ENCODE data around the gene RANBP17. TPM values are rescaled to one million over a fixed set of nuclear protein-coding genes. Genes with fewer than 3 reads are reported as not detected.

Gene RANBP17
- polyA plus RNA-seq, 1 donor from 2014 or later, result not detected

- Mint-ChIP-seq H3K4me1 (peaks cover 9 to 11% (median 10%) of the 10 kb centered on the region in 3 donors), H3K4me3 (peak overlapping the region in 2 of 4 donors; percentile 12 to 74), H3K36me3 (peaks cover 1% of the 10 kb centered on the region), H3K9me3 (peaks cover 0 to 7% (median 2%) of the 10 kb centered on the region in 3 donors), H3K27ac (peak overlapping the region; percentile 53 to 94 (median 82)), H3K27me3 (peaks cover 57% of the 10 kb centered on the region)
Observed at GRCh38 chr5:171313481-171314206, 451.8 kb downstream of the RANBP17 start.

- Mint-ChIP-seq H3K4me3 (no peak overlapping the region), H3K4me1 (peaks cover 9 to 10% (median 9%) of the 10 kb centered on the region in 3 donors), H3K27me3 (peaks cover 63% of the 10 kb centered on the region), H3K27ac (peak overlapping the region in 1 of 3 donors; percentile 64), H3K9me3 (peaks cover 0 to 9% (median 2%) of the 10 kb centered on the region in 3 donors), H3K36me3 (peaks cover 1% of the 10 kb centered on the region)
Observed at GRCh38 chr5:171314728-171315385, 453.0 kb downstream of the RANBP17 start.

- Mint-ChIP-seq H3K36me3 (peaks cover 1% of the 10 kb centered on the region), H3K4me3 (no peak overlapping the region), H3K27me3 (peaks cover 68% of the 10 kb centered on the region), H3K4me1 (peaks cover 9 to 10% (median 9%) of the 10 kb centered on the region in 3 donors), H3K27ac (peak overlapping the region in 1 of 3 donors; percentile 47), H3K9me3 (peaks cover 0 to 9% (median 2%) of the 10 kb centered on the region in 3 donors)
Observed at GRCh38 chr5:171315386-171315891, 453.6 kb downstream of the RANBP17 start.

GRCh38 chr5:171315925-171316257 is 454.1 kb downstream of the RANBP17 start:
- Mint-ChIP-seq H3K36me3 (peaks cover 1% of the 10 kb centered on the region), H3K9me3 (peaks cover 0 to 9% (median 2%) of the 10 kb centered on the region in 3 donors), H3K27ac (peak overlapping the region in 1 of 3 donors; percentile 47), H3K4me3 (peak overlapping the region in 1 of 4 donors; percentile 76), H3K27me3 (peaks cover 63% of the 10 kb centered on the region), H3K4me1 (peaks cover 9 to 10% (median 9%) of the 10 kb centered on the region in 3 donors)

- Mint-ChIP-seq H3K9me3 (peaks cover 0 to 9% (median 2%) of the 10 kb centered on the region in 3 donors), H3K36me3 (peaks cover 1% of the 10 kb centered on the region), H3K4me1 (peaks cover 9 to 10% (median 9%) of the 10 kb centered on the region in 3 donors), H3K27me3 (peaks cover 64% of the 10 kb centered on the region), H3K27ac (no peak overlapping the region), H3K4me3 (peak overlapping the region in 1 of 4 donors; percentile 76)
Observed at GRCh38 chr5:171316258-171317121, 454.7 kb downstream of the RANBP17 start.

- Mint-ChIP-seq H3K36me3 (peaks cover 1% of the 10 kb centered on the region), H3K4me3 (peak overlapping the region in 1 of 4 donors; percentile 5), H3K27me3 (peaks cover 69% of the 10 kb centered on the region), H3K9me3 (peaks cover 0 to 9% (median 2%) of the 10 kb centered on the region in 3 donors), H3K4me1 (peaks cover 9 to 10% (median 9%) of the 10 kb centered on the region in 3 donors), H3K27ac (peak overlapping the region in 1 of 3 donors; percentile 41)
Observed at GRCh38 chr5:171317230-171317629, 455.4 kb downstream of the RANBP17 start.

GRCh38 chr5:171318026-171318425 is 456.2 kb downstream of the RANBP17 start:
- H3K4me3 Mint-ChIP-seq, result no peak overlapping the region
- peaks cover 6 to 7% (median 6%) of the 10 kb centered on the region in 3 donors for H3K4me1 Mint-ChIP-seq
- no peaks in the 10 kb centered on the region for H3K36me3 Mint-ChIP-seq
- H3K27ac Mint-ChIP-seq, result no peak overlapping the region
- H3K27me3 Mint-ChIP-seq, result peaks cover 64% of the 10 kb centered on the region
- H3K9me3 Mint-ChIP-seq, result peaks cover 0 to 6% (median 0%) of the 10 kb centered on the region in 3 donors

- Mint-ChIP-seq H3K36me3 (no peaks in the 10 kb centered on the region), H3K4me3 (no peak overlapping the region), H3K4me1 (peaks cover 0 to 1% (median 0%) of the 10 kb centered on the region in 3 donors), H3K9me3 (peaks cover 0 to 3% (median 0%) of the 10 kb centered on the region in 3 donors), H3K27ac (no peak overlapping the region), H3K27me3 (peaks cover 62% of the 10 kb centered on the region)
Observed at GRCh38 chr5:171321447-171321846, 459.6 kb downstream of the RANBP17 start.

- H3K27me3 Mint-ChIP-seq, result peaks cover 52% of the 10 kb centered on the region
- H3K9me3 Mint-ChIP-seq, result peaks cover 0 to 3% (median 0%) of the 10 kb centered on the region in 3 donors
- H3K4me1 Mint-ChIP-seq, result peaks cover 0 to 1% (median 0%) of the 10 kb centered on the region in 3 donors
- H3K36me3 Mint-ChIP-seq, result no peaks in the 10 kb centered on the region
- no peak overlapping the region for H3K27ac Mint-ChIP-seq
- H3K4me3 Mint-ChIP-seq, result no peak overlapping the region
Observed at GRCh38 chr5:171322527-171322926, 460.7 kb downstream of the RANBP17 start.

- no peak overlapping the region for H3K27ac Mint-ChIP-seq
- peaks cover 49% of the 10 kb centered on the region for H3K27me3 Mint-ChIP-seq
- no peak overlapping the region for H3K4me3 Mint-ChIP-seq
Observed at GRCh38 chr5:171323007-171323406, 461.2 kb downstream of the RANBP17 start.

GRCh38 chr5:171323806-171324632 is 462.2 kb downstream of the RANBP17 start:
- H3K27me3 Mint-ChIP-seq, result peaks cover 44% of the 10 kb centered on the region
- H3K36me3 Mint-ChIP-seq, result no peaks in the 10 kb centered on the region
- peaks cover 0 to 1% (median 0%) of the 10 kb centered on the region in 3 donors for H3K4me1 Mint-ChIP-seq
- peaks cover 0 to 3% (median 0%) of the 10 kb centered on the region in 3 donors for H3K9me3 Mint-ChIP-seq
- no peak overlapping the region for H3K4me3 Mint-ChIP-seq
- no peak overlapping the region for H3K27ac Mint-ChIP-seq

More at GRCh38 chr5:171323007-171323406, 461.2 kb downstream of the RANBP17 start:
- no peaks in the 10 kb centered on the region for H3K36me3 Mint-ChIP-seq
- H3K9me3 Mint-ChIP-seq, result peaks cover 0 to 3% (median 0%) of the 10 kb centered on the region in 3 donors
- H3K4me1 Mint-ChIP-seq, result peaks cover 0 to 1% (median 0%) of the 10 kb centered on the region in 3 donors

GRCh38 chr5:171330021-171330420 is 468.2 kb downstream of the RANBP17 start:
- peaks cover 0 to under 1% (median 0%) of the 10 kb centered on the region in 3 donors for H3K9me3 Mint-ChIP-seq
- no peaks in the 10 kb centered on the region for H3K36me3 Mint-ChIP-seq
- no peaks in the 10 kb centered on the region for H3K4me1 Mint-ChIP-seq
- H3K4me3 Mint-ChIP-seq, result no peak overlapping the region
- peaks cover 21% of the 10 kb centered on the region for H3K27me3 Mint-ChIP-seq
- H3K27ac Mint-ChIP-seq, result no peak overlapping the region

GRCh38 chr5:171335616-171336015 is 473.8 kb downstream of the RANBP17 start:
- Mint-ChIP-seq H3K27ac (no peak overlapping the region), H3K4me3 (peak overlapping the region in 1 of 4 donors; percentile 69), H3K36me3 (no peaks in the 10 kb centered on the region), H3K27me3 (peaks cover 36% of the 10 kb centered on the region), H3K4me1 (peaks cover 0 to 1% (median 0%) of the 10 kb centered on the region in 3 donors), H3K9me3 (peaks cover 0 to 2% (median 0%) of the 10 kb centered on the region in 3 donors)
